Stimulated activated CD4-positive, alpha-beta T cell treated with anti-CD3 and anti-CD28 coated beads, TNF-alpha, amount 100 ng/mL, for 48 hours (primary cell): ENCODE results near the gene RBM3.

ENCODE experiments used
- DNase-seq, 3 donors: peaks; one replicate each; pipeline ENCODE4 v3.0.0-alpha.2; 2020; ENCODE audit warnings: low read depth in 3 of 3

Gene RBM3

GRCh38 chrX:48617542-48618340, 43.5 kb downstream of the RBM3 start:
- DNase-seq = no peak

GRCh38 chrX:48626401-48627298, 52.4 kb downstream of the RBM3 start:
- DNase-seq = no peak
